GM12878 (cell line): ENCODE results near the gene TRIM67.

Experiments used
- BRCA1 ChIP-seq: IDR thresholded peaks from 2 replicates; pipeline ENCODE4 v1.6.1; 2011; ENCODE audit warnings: low read depth, low read length, improper control_type of control experiment
- CREB1 ChIP-seq: IDR thresholded peaks from 2 replicates; pipeline ENCODE4 v1.6.1; 2012; ENCODE audit warnings: low read depth, mild to moderate bottlenecking, inconsistent platforms
- EZH2 ChIP-seq: IDR thresholded peaks from 2 replicates; pipeline ENCODE4 v1.6.1; 2012; ENCODE audit warnings: low read depth, mild to moderate bottlenecking, control low read depth, inconsistent platforms, low read length, borderline replicate concordance; ENCODE audit not compliant: control insufficient read depth
- MYC ChIP-seq: IDR thresholded peaks from 2 replicates; pipeline ENCODE4 v1.6.1; 2011; ENCODE audit warnings: mild to moderate bottlenecking, low read length, moderate library complexity, inconsistent platforms; ENCODE audit not compliant: insufficient read depth, insufficient replicate concordance, insufficient read length, severe bottlenecking
- POLR2AphosphoS5 ChIP-seq: IDR thresholded peaks from 2 replicates; pipeline ENCODE4 v1.6.1; 2011; ENCODE audit warnings: mild to moderate bottlenecking, low read length, inconsistent platforms
- SMC3 ChIP-seq: IDR thresholded peaks from 2 replicates; pipeline ENCODE4 v1.6.1; 2011; ENCODE audit warnings: low read length, improper control_type of control experiment, borderline replicate concordance
- ZNF24 ChIP-seq: fragments of 450-650 bp; IDR thresholded peaks from 2 replicates; pipeline ENCODE4 v1.6.1; 2017; ENCODE audit warnings: antibody characterized with exemption, mild to moderate bottlenecking
- TF ChIP-seq, protein P1 (sequence below): IDR thresholded peaks from 2 replicates; pipeline ENCODE4 v1.6.1; 2012; ENCODE audit warnings: low read length, inconsistent platforms
- TF ChIP-seq, protein P2 (sequence below): IDR thresholded peaks from 2 replicates; pipeline ENCODE4 v1.6.1; 2012; ENCODE audit warnings: low read depth, low read length, improper control_type of control experiment

DNA sequence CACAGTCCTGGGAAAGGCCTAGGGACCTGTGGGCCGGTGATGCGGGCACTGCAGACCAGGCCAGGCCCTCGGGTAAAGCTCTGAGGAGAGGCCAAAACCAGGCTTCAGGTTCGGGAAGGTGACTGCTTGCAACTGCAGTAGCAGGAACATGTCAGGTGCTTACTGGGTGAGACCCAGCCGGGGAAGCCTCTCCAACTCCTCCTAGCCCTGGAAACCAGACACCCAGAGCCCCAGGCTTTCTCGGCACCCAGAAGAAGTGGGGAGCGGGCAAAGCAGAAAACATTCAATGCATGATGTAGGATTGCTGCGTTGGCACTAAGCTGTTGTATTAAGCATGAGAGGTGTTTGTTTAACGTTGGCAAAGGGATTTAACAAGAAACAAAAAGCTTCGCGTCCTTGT, 58.9 kb downstream of the TRIM67 start:
- no peak for TF ChIP-seq POLR2AphosphoS5
- TF ChIP-seq BRCA1: no peak
- TF ChIP-seq MYC: no peak
- no peak for TF ChIP-seq CREB1
- TF ChIP-seq, protein P1, sequence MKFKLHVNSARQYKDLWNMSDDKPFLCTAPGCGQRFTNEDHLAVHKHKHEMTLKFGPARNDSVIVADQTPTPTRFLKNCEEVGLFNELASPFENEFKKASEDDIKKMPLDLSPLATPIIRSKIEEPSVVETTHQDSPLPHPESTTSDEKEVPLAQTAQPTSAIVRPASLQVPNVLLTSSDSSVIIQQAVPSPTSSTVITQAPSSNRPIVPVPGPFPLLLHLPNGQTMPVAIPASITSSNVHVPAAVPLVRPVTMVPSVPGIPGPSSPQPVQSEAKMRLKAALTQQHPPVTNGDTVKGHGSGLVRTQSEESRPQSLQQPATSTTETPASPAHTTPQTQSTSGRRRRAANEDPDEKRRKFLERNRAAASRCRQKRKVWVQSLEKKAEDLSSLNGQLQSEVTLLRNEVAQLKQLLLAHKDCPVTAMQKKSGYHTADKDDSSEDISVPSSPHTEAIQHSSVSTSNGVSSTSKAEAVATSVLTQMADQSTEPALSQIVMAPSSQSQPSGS: no peak
- no peak for TF ChIP-seq EZH2
- no peak for TF ChIP-seq SMC3
- TF ChIP-seq ZNF24: no peak
- TF ChIP-seq, protein P2, sequence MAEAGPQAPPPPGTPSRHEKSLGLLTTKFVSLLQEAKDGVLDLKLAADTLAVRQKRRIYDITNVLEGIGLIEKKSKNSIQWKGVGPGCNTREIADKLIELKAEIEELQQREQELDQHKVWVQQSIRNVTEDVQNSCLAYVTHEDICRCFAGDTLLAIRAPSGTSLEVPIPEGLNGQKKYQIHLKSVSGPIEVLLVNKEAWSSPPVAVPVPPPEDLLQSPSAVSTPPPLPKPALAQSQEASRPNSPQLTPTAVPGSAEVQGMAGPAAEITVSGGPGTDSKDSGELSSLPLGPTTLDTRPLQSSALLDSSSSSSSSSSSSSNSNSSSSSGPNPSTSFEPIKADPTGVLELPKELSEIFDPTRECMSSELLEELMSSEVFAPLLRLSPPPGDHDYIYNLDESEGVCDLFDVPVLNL: no peak
